DND-41 (cell line): Measurements from ENCODE around the gene ACTR3C.

Experiments used
- ATAC-seq: fragments of 200-7000 bp; cut with Tn5 transposase; 3 replicates; pipeline ENCODE4 v1.9.1; 2021; ENCODE audit warnings: low read depth; ENCODE audit not compliant: insufficient read depth
- DNase-seq: peaks from one replicate; pipeline ENCODE4 v3.0.0-alpha.2; 2020
- H2AFZ ChIP-seq: 2 replicates; pipeline ENCODE4 v1.6.0; 2012; ENCODE audit warnings: low read depth, low read length
- H3K27ac ChIP-seq: 2 replicates; pipeline ENCODE4 v1.5.1; 2012; ENCODE audit warnings: low read length, inconsistent platforms
- H3K27me3 ChIP-seq: fragments of 200-600 bp; sonication (generic); 2 replicates; pipeline ENCODE4 v1.6.0; 2012; ENCODE audit warnings: low read length, mild to moderate bottlenecking, inconsistent platforms; ENCODE audit not compliant: insufficient read depth, poor library complexity
- H3K36me3 ChIP-seq: 2 replicates; pipeline ENCODE4 v1.5.1; 2012; ENCODE audit warnings: low read length, inconsistent platforms; ENCODE audit not compliant: insufficient read depth
- H3K4me1 ChIP-seq: 2 replicates; pipeline ENCODE4 v1.5.1; 2012; ENCODE audit warnings: mild to moderate bottlenecking, low read length; ENCODE audit not compliant: insufficient read depth
- H3K4me2 ChIP-seq: 2 replicates; pipeline ENCODE4 v1.6.0; 2012; ENCODE audit warnings: mild to moderate bottlenecking, moderate library complexity, low read length, inconsistent platforms; ENCODE audit not compliant: insufficient read depth
- H3K4me3 ChIP-seq, 2 experiments: fragments of 200-600 bp in 1 of 2; shearing (Covaris generic) in 1 of 2; 2 replicates each; pipeline ENCODE4 v1.5.1; 2012 to 2016; ENCODE audit warnings: inconsistent platforms in 2 of 2, low read length in 2 of 2, mild to moderate bottlenecking in 2 of 2, low read depth in 1 of 2, moderate library complexity in 1 of 2
- H3K79me2 ChIP-seq: 2 replicates; pipeline ENCODE4 v1.6.0; 2012; ENCODE audit warnings: low read length, inconsistent platforms; ENCODE audit not compliant: insufficient read depth
- H3K9ac ChIP-seq: 2 replicates; pipeline ENCODE4 v1.6.0; 2012; ENCODE audit warnings: low read depth, mild to moderate bottlenecking, inconsistent platforms, low read length, moderate library complexity
- H3K9me3 ChIP-seq: 2 replicates; pipeline ENCODE4 v1.5.1; 2012; ENCODE audit warnings: low read length, moderate library complexity, mild to moderate bottlenecking, inconsistent platforms; ENCODE audit not compliant: insufficient read depth, severe bottlenecking
- H4K20me1 ChIP-seq: 2 replicates; pipeline ENCODE4 v1.6.0; 2012; ENCODE audit warnings: low read length; ENCODE audit not compliant: insufficient read depth
- CTCF ChIP-seq: IDR thresholded peaks from 2 replicates; pipeline ENCODE4 v1.5.1; 2012; ENCODE audit warnings: borderline replicate concordance, low read length, moderate library complexity, mild to moderate bottlenecking; ENCODE audit not compliant: poor library complexity, severe bottlenecking; ENCODE audit errors: extremely low read depth
- EZH2 ChIP-seq: IDR thresholded peaks from 3 replicates; pipeline ENCODE4 v1.6.1; 2012; ENCODE audit warnings: borderline replicate concordance, low read depth, mild to moderate bottlenecking, moderate library complexity, low read length, inconsistent platforms; ENCODE audit not compliant: severe bottlenecking

The ACTR3C gene

GRCh38 chr7:150327308-150327707 lies 4.0 kb upstream of the ACTR3C start:
- Histone ChIP-seq H3K4me2 (no peak overlapping the region), H3K9ac (no peak overlapping the region), H2AFZ (no peak overlapping the region), H3K9me3 (no peaks in the 10 kb centered on the region), H3K4me1 (peaks cover 33% of the 10 kb centered on the region), H3K27ac (no peak overlapping the region), H3K27me3 (no peaks in the 10 kb centered on the region), H3K4me3 (no peak overlapping the region), H3K79me2 (peaks cover 98% of the 10 kb centered on the region), H3K36me3 (peaks cover 86% of the 10 kb centered on the region), H4K20me1 (peaks cover 46% of the 10 kb centered on the region)
- ATAC-seq (no peak), DNase-seq (no peak)
- TF ChIP-seq EZH2 = no peak
- TF ChIP-seq CTCF = no peak

- Histone ChIP-seq H2AFZ (no peak overlapping the region), H4K20me1 (peaks cover 43% of the 10 kb centered on the region), H3K4me3 (no peak overlapping the region), H3K79me2 (peaks cover 98% of the 10 kb centered on the region), H3K27me3 (no peaks in the 10 kb centered on the region), H3K9ac (no peak overlapping the region), H3K4me1 (peaks cover 38% of the 10 kb centered on the region), H3K27ac (no peak overlapping the region), H3K9me3 (no peaks in the 10 kb centered on the region), H3K4me2 (peak overlapping the region; percentile 27; the same call in 1 of the 2 replicates), H3K36me3 (peaks cover 80% of the 10 kb centered on the region)
- no peak for ATAC-seq
- no peak for TF ChIP-seq EZH2
- TF ChIP-seq CTCF = no peak
- no peak for DNase-seq
These were observed 3.4 kb upstream of the ACTR3C start for GRCh38 chr7:150326657-150327268.

- H3K4me1 ChIP-seq = peaks cover 40% of the 10 kb centered on the region
- peak overlapping the region; percentile 84; the same call in 1 of the 2 replicates for H3K4me2 ChIP-seq
- ATAC-seq (no peak), DNase-seq (no peak)
- no peak for TF ChIP-seq CTCF
- TF ChIP-seq EZH2 = no peak
- no peaks in the 10 kb centered on the region for H3K9me3 ChIP-seq
- H3K27me3 ChIP-seq = no peaks in the 10 kb centered on the region
- H4K20me1 ChIP-seq = peaks cover 39% of the 10 kb centered on the region
- H3K9ac ChIP-seq = no peak overlapping the region
- no peak overlapping the region; the same call in 1 of the 2 replicates for H3K27ac ChIP-seq
- peaks cover 93% of the 10 kb centered on the region for H3K79me2 ChIP-seq
- H3K36me3 ChIP-seq = peaks cover 72% of the 10 kb centered on the region
- H2AFZ ChIP-seq = no peak overlapping the region
- H3K4me3 ChIP-seq = no peak overlapping the region
These were observed 2.6 kb upstream of the ACTR3C start for GRCh38 chr7:150325901-150326300.
